HEK293 (cell line): Measurements from ENCODE around the gene C2orf49.

Experiments
- KLF1 ChIP-seq: fragments of 450-650 bp; formaldehyde crosslinking; IDR thresholded peaks from 2 replicates; pipeline ENCODE4 v1.5.1; 2016; ENCODE audit warnings: missing biosample characterization, missing genetic modification characterization
- SALL2 ChIP-seq: fragments of 450-650 bp; formaldehyde crosslinking; IDR thresholded peaks from 2 replicates; pipeline ENCODE4 v1.5.0; 2017; ENCODE audit warnings: missing biosample characterization, mild to moderate bottlenecking, missing genetic modification characterization, borderline replicate concordance
- SP2 ChIP-seq: fragments of 450-650 bp; formaldehyde crosslinking; IDR thresholded peaks from 2 replicates; pipeline ENCODE4 v1.5.1; 2016; ENCODE audit warnings: missing biosample characterization, missing genetic modification characterization
- YY1 ChIP-seq: fragments of 450-650 bp; formaldehyde crosslinking; IDR thresholded peaks from 2 replicates; pipeline ENCODE4 v1.5.1; 2018; ENCODE audit warnings: missing biosample characterization, missing genetic modification characterization
- ZBTB17 ChIP-seq: fragments of 450-650 bp; formaldehyde crosslinking; IDR thresholded peaks from 2 replicates; pipeline ENCODE4 v1.5.1; 2016; ENCODE audit warnings: missing biosample characterization, missing genetic modification characterization
- ZNF423 ChIP-seq: fragments of 450-650 bp; formaldehyde crosslinking; IDR thresholded peaks from 2 replicates; pipeline ENCODE4 v1.5.1; 2016; ENCODE audit warnings: missing biosample characterization, missing genetic modification characterization
- ZNF660 ChIP-seq: fragments of 450-650 bp; IDR thresholded peaks from 2 replicates; pipeline ENCODE4 v1.5.1; 2018; ENCODE audit warnings: missing biosample characterization, mild to moderate bottlenecking, missing genetic modification characterization
- TF ChIP-seq, protein P1 (sequence below): fragments of 450-650 bp; formaldehyde crosslinking; IDR thresholded peaks from 2 replicates; pipeline ENCODE4 v1.5.1; 2016; ENCODE audit warnings: missing biosample characterization, missing genetic modification characterization
- TF ChIP-seq, protein P2 (sequence below): fragments of 450-650 bp; formaldehyde crosslinking; IDR thresholded peaks from 2 replicates; pipeline ENCODE4 v1.5.1; 2016; ENCODE audit warnings: missing biosample characterization, missing genetic modification characterization, low read depth
- TF ChIP-seq, protein P3 (sequence below): fragments of 450-650 bp; formaldehyde crosslinking; conservative IDR thresholded peaks from 2 replicates; pipeline ENCODE4 v1.5.1; 2016; ENCODE audit warnings: low read depth, missing biosample characterization, missing genetic modification characterization
- TF ChIP-seq, protein P4 (sequence below): sonication (generic); formaldehyde crosslinking; IDR thresholded peaks from 2 replicates; pipeline ENCODE4 v1.8.1; 2022; ENCODE audit warnings: mild to moderate bottlenecking, moderate library complexity, missing genetic modification reagents
- TF ChIP-seq, protein P5 (sequence below): fragments of 450-650 bp; formaldehyde crosslinking; IDR thresholded peaks from 2 replicates; pipeline ENCODE4 v1.5.1; 2016; ENCODE audit warnings: missing biosample characterization, missing genetic modification characterization

DNA sequence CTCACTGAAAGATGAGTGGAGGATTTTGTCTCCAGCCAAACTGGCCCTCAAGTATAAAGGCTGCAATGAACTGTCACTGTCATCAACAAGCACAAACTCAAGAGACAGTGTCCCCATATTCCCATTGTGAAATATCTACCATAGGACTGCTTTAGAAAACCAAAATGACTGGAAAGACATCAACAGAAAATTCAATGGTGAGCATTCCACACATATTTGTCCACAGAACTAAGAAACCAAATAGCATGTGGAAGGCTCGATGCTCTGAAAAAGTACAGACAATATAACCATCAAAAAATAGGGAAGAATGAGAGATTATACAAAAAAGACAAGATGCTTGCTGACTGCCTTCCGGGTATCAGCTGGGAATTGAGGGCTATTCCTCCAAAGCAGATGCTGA lies 45.4 kb upstream of the C2orf49 start:
- TF ChIP-seq, protein P1, sequence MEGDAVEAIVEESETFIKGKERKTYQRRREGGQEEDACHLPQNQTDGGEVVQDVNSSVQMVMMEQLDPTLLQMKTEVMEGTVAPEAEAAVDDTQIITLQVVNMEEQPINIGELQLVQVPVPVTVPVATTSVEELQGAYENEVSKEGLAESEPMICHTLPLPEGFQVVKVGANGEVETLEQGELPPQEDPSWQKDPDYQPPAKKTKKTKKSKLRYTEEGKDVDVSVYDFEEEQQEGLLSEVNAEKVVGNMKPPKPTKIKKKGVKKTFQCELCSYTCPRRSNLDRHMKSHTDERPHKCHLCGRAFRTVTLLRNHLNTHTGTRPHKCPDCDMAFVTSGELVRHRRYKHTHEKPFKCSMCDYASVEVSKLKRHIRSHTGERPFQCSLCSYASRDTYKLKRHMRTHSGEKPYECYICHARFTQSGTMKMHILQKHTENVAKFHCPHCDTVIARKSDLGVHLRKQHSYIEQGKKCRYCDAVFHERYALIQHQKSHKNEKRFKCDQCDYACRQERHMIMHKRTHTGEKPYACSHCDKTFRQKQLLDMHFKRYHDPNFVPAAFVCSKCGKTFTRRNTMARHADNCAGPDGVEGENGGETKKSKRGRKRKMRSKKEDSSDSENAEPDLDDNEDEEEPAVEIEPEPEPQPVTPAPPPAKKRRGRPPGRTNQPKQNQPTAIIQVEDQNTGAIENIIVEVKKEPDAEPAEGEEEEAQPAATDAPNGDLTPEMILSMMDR: no peak
- TF ChIP-seq SALL2: no peak
- TF ChIP-seq SP2 (tag by site-specific recombination): no peak
- TF ChIP-seq, protein P2, sequence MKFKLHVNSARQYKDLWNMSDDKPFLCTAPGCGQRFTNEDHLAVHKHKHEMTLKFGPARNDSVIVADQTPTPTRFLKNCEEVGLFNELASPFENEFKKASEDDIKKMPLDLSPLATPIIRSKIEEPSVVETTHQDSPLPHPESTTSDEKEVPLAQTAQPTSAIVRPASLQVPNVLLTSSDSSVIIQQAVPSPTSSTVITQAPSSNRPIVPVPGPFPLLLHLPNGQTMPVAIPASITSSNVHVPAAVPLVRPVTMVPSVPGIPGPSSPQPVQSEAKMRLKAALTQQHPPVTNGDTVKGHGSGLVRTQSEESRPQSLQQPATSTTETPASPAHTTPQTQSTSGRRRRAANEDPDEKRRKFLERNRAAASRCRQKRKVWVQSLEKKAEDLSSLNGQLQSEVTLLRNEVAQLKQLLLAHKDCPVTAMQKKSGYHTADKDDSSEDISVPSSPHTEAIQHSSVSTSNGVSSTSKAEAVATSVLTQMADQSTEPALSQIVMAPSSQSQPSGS (tag by site-specific recombination): no peak
- TF ChIP-seq, protein P3, sequence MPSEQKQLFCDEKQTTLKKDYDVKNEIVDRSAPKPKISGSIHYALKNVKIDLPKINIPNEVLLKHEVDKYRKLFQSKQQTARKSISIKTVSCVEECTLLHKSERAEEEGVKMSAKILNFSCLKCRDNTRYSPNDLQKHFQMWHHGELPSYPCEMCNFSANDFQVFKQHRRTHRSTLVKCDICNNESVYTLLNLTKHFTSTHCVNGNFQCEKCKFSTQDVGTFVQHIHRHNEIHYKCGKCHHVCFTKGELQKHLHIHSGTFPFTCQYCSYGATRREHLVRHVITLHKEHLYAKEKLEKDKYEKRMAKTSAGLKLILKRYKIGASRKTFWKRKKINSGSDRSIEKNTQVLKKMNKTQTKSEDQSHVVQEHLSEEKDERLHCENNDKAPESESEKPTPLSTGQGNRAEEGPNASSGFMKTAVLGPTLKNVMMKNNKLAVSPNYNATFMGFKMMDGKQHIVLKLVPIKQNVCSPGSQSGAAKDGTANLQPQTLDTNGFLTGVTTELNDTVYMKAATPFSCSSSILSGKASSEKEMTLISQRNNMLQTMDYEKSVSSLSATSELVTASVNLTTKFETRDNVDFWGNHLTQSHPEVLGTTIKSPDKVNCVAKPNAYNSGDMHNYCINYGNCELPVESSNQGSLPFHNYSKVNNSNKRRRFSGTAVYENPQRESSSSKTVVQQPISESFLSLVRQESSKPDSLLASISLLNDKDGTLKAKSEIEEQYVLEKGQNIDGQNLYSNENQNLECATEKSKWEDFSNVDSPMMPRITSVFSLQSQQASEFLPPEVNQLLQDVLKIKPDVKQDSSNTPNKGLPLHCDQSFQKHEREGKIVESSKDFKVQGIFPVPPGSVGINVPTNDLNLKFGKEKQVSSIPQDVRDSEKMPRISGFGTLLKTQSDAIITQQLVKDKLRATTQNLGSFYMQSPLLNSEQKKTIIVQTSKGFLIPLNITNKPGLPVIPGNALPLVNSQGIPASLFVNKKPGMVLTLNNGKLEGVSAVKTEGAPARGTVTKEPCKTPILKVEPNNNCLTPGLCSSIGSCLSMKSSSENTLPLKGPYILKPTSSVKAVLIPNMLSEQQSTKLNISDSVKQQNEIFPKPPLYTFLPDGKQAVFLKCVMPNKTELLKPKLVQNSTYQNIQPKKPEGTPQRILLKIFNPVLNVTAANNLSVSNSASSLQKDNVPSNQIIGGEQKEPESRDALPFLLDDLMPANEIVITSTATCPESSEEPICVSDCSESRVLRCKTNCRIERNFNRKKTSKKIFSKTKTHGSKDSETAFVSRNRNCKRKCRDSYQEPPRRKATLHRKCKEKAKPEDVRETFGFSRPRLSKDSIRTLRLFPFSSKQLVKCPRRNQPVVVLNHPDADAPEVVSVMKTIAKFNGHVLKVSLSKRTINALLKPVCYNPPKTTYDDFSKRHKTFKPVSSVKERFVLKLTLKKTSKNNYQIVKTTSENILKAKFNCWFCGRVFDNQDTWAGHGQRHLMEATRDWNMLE: no peak
- TF ChIP-seq, protein P4, sequence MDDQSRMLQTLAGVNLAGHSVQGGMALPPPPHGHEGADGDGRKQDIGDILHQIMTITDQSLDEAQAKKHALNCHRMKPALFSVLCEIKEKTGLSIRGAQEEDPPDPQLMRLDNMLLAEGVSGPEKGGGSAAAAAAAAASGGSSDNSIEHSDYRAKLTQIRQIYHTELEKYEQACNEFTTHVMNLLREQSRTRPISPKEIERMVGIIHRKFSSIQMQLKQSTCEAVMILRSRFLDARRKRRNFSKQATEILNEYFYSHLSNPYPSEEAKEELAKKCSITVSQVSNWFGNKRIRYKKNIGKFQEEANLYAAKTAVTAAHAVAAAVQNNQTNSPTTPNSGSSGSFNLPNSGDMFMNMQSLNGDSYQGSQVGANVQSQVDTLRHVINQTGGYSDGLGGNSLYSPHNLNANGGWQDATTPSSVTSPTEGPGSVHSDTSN: no peak
- TF ChIP-seq YY1: no peak
- no peak for TF ChIP-seq KLF1 (tag by site-specific recombination)
- no peak for TF ChIP-seq ZNF660
- TF ChIP-seq ZBTB17 (tag by site-specific recombination): no peak
- TF ChIP-seq, protein P5, sequence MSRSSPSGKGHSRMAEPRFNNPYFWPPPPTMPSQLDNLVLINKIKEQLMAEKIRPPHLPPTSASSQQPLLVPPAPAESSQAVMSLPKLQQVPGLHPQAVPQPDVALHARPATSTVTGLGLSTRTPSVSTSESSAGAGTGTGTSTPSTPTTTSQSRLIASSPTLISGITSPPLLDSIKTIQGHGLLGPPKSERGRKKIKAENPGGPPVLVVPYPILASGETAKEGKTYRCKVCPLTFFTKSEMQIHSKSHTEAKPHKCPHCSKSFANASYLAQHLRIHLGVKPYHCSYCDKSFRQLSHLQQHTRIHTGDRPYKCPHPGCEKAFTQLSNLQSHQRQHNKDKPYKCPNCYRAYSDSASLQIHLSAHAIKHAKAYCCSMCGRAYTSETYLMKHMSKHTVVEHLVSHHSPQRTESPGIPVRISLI (tag by site-specific recombination): no peak
- no peak for TF ChIP-seq ZNF423 (tag by site-specific recombination)
